Endothelial cell of umbilical vein (primary cell): Measurements from ENCODE around the gene CYP3A4. TPM values are rescaled to one million over a fixed set of nuclear protein-coding genes. Genes with fewer than 3 reads are reported as not detected.

Experiments used
- BruUV-seq: library from RNA; stranded (reverse); fragments of 400-500 nt; replicated peaks from 2 replicates; lab custom pipeline; 2021; lab: Mats Ljungman, UMichigan
- CTCF ChIA-PET: fragments of 300-600, 350-600 bp; sonication (Branson Sonifier 250); formaldehyde crosslinking; loops from one replicate; lab custom pipeline; 2021; ENCODE audit warnings: antibody characterized with exemption, inconsistent platforms; lab: Charles Lee
- POLR2A ChIA-PET: fragments of 300-600, 350-600 bp; sonication (Branson Sonifier 250); formaldehyde crosslinking; loops from one replicate; lab custom pipeline; 2021; ENCODE audit warnings: antibody characterized with exemption, inconsistent platforms; lab: Charles Lee
- DNase-seq: peaks from one replicate; pipeline ENCODE4 v3.0.0-alpha.2; 2011; ENCODE audit warnings: low read depth, low spot score
- FAIRE-seq: peaks from 2 replicates; lab custom pipeline; 2011; peaks lifted over from hg19 to GRCh38; lab: Jason Lieb, UNC
- H2AFZ ChIP-seq: 2 replicates; pipeline ENCODE4 v1.6.0; 2012; ENCODE audit warnings: low read depth, low read length, control low read depth, inconsistent platforms
- H3K27ac ChIP-seq: 2 replicates; pipeline ENCODE4 v1.5.1; 2011; ENCODE audit warnings: low read depth, mild to moderate bottlenecking, control low read depth, low read length, moderate library complexity; ENCODE audit not compliant: insufficient read depth
- H3K27me3 ChIP-seq, 2 experiments: 2 replicates each; pipeline versions ENCODE4 v1.6.0 to v1.6.1; 2011; ENCODE audit warnings: low read length in 2 of 2, mixed read lengths in 1 of 2; ENCODE audit not compliant: control insufficient read depth in 2 of 2, insufficient read depth in 2 of 2
- H3K36me3 ChIP-seq, 2 experiments: 2 replicates in 1 of 2; 3 replicates in 1 of 2; pipeline ENCODE4 v1.5.1; 2011; ENCODE audit warnings: low read length in 2 of 2, mild to moderate bottlenecking in 1 of 2, moderate library complexity in 1 of 2; ENCODE audit not compliant: control insufficient read depth in 2 of 2, insufficient read depth in 2 of 2; ENCODE audit errors: extremely low read depth in 1 of 2
- H3K4me1 ChIP-seq: 3 replicates; pipeline ENCODE4 v1.5.1; 2011; ENCODE audit warnings: mild to moderate bottlenecking, low read length; ENCODE audit not compliant: control insufficient read depth, insufficient read depth; ENCODE audit errors: extremely low read depth
- H3K4me2 ChIP-seq: 2 replicates; pipeline ENCODE4 v1.6.1; 2011; ENCODE audit warnings: low read length, control low read depth, mixed read lengths; ENCODE audit not compliant: insufficient read depth
- H3K4me3 ChIP-seq, 3 experiments: fragments of 200-600 bp in 1 of 3; sonication (generic), shearing (Covaris generic) in 1 of 3; replicated peaks in 1 of 3; 2 replicates each; pipeline ENCODE4 v1.5.1; 2011 to 2016; ENCODE audit warnings: control low read depth in 3 of 3, low read length in 3 of 3, mild to moderate bottlenecking in 2 of 3, inconsistent platforms in 1 of 3, low read depth in 1 of 3, moderate library complexity in 1 of 3; ENCODE audit not compliant: insufficient read depth in 1 of 3
- H3K79me2 ChIP-seq: 2 replicates; pipeline ENCODE4 v1.6.0; 2012; ENCODE audit warnings: low read length, inconsistent platforms; ENCODE audit not compliant: control insufficient read depth, insufficient read depth
- H3K9ac ChIP-seq: replicated peaks from 2 replicates; pipeline ENCODE3; 2011; ENCODE audit warnings: low read length, control low read depth; ENCODE audit not compliant: insufficient read depth; ENCODE audit errors: extremely low read depth
- H3K9me1 ChIP-seq: replicated peaks from 3 replicates; pipeline ENCODE4 v1.6.0; 2011; ENCODE audit warnings: mild to moderate bottlenecking, low read length; ENCODE audit not compliant: control insufficient read depth, insufficient read depth; ENCODE audit errors: extremely low read depth
- H3K9me3 ChIP-seq: replicated peaks from 2 replicates; pipeline ENCODE4 v1.5.1; 2012; ENCODE audit warnings: low read length, inconsistent platforms; ENCODE audit not compliant: control insufficient read depth, insufficient read depth
- H4K20me1 ChIP-seq: replicated peaks from 2 replicates; pipeline ENCODE3; 2011; ENCODE audit warnings: mild to moderate bottlenecking, low read length; ENCODE audit not compliant: control insufficient read depth, insufficient read depth; ENCODE audit errors: extremely low read depth
- CTCF ChIP-seq, 2 donors: IDR thresholded peaks; 1 replicate in 1 of 2; 2 replicates in 1 of 2; pipeline ENCODE4 v1.5.1; 2011; ENCODE audit warnings: low read length in 2 of 2, mild to moderate bottlenecking in 2 of 2, moderate library complexity in 2 of 2, control low read depth in 1 of 2, inconsistent platforms in 1 of 2, low read depth in 1 of 2; ENCODE audit not compliant: insufficient read depth in 1 of 2; ENCODE audit errors: extremely low read depth in 1 of 2
- EZH2 ChIP-seq: IDR thresholded peaks from 2 replicates; pipeline ENCODE4 v1.6.1; 2012; ENCODE audit warnings: borderline replicate concordance, low read depth, mild to moderate bottlenecking, moderate library complexity, low read length, inconsistent platforms; ENCODE audit not compliant: severe bottlenecking
- FOS ChIP-seq: IDR thresholded peaks from 2 replicates; pipeline ENCODE4 v1.6.1; 2011; ENCODE audit warnings: mild to moderate bottlenecking, low read length, moderate library complexity, borderline replicate concordance; ENCODE audit not compliant: insufficient read depth
- GATA2 ChIP-seq: IDR thresholded peaks from 2 replicates; pipeline ENCODE4 v1.7.0; 2011; ENCODE audit warnings: low read depth, mild to moderate bottlenecking, moderate library complexity, mixed read lengths, low read length; ENCODE audit not compliant: insufficient read length, insufficient read depth
- JUN ChIP-seq: IDR thresholded peaks from 2 replicates; pipeline ENCODE4 v1.6.1; 2011; ENCODE audit warnings: borderline replicate concordance, low read depth; ENCODE audit not compliant: insufficient read length, insufficient read depth
- MAX ChIP-seq: IDR thresholded peaks from 2 replicates; pipeline ENCODE4 v1.6.1; 2011; ENCODE audit not compliant: insufficient read depth, insufficient read length
- MYC ChIP-seq: IDR thresholded peaks from one replicate; pipeline ENCODE4 v1.6.1; 2011; ENCODE audit warnings: mild to moderate bottlenecking, low read depth, low read length
- POLR2A ChIP-seq: IDR thresholded peaks from 2 replicates; pipeline ENCODE4 v1.6.1; 2012; ENCODE audit warnings: low read depth, mild to moderate bottlenecking, control low read depth, low read length
- dilution Hi-C: fragments of 300-500 bp; cut with MboI; formaldehyde crosslinking; loops from one replicate; pipeline ENCODE4 v1.15.0; 2019; ENCODE audit warnings: low sequenced_read_pairs; ENCODE audit not compliant: extremely low pct_ligation_motif_present
- intact Hi-C: fragments of 100-400 bp; cut with micrococcal nuclease; formaldehyde crosslinking; loops from one replicate; pipeline ENCODE4 v1.10.0; 2022
- polyA plus RNA-seq, 4 experiments: library from polyadenylated mRNA; depleted of rRNA in 3 of 4; stranded (reverse) in 3 of 4; unstranded in 1 of 4; fragments of >200 nt; gene quantifications; 2 replicates each; pipeline versions ENCODE4 v1.2.1 to v1.2.3, GENCODE V29; 2011 to 2012; ENCODE audit warnings: missing spikeins in 1 of 4
- total RNA-seq: library from RNA; stranded (reverse); gene quantifications from 2 replicates; pipeline ENCODE4 v1.2.3, GENCODE V29; 2021

CYP3A4 gene
- total and polyA plus RNA-seq, 2 donors (not counting 3 experiments of a cell fraction or from before 2014, with no cell fraction given): not detected

GRCh38 chr7:99730992-99731391 lies 53.0 kb downstream of the CYP3A4 start:
- intact Hi-C loops: no loop called here
- no TSS peak for BruUV-seq

More at GRCh38 chr7:99730992-99731391, 53.0 kb downstream of the CYP3A4 start:
- Histone ChIP-seq H3K27ac (no peak overlapping the region), H3K4me3 (no peak overlapping the region), H3K9me1 (no peaks in the 10 kb centered on the region), H4K20me1 (no peaks in the 10 kb centered on the region), H3K36me3 (no peaks in the 10 kb centered on the region), H3K27me3 (no peaks in the 10 kb centered on the region), H3K4me2 (no peak overlapping the region), H2AFZ (no peak overlapping the region), H3K9ac (no peak overlapping the region), H3K79me2 (no peaks in the 10 kb centered on the region), H3K9me3 (no peaks in the 10 kb centered on the region), H3K4me1 (no peaks in the 10 kb centered on the region)
- DNase-seq (no peak), FAIRE-seq (no peak)
- CTCF ChIA-PET: no interaction called here
- POLR2A ChIA-PET: no interaction called here
- no peak for TF ChIP-seq GATA2
- TF ChIP-seq CTCF (IDR thresholded peaks at IDR 0.05; ENCODE audit: extremely low read depth in 1 of 2, insufficient read depth in 1 of 2, low read depth in 1 of 2, low read length in 2 of 2): no peak
- no peak for TF ChIP-seq POLR2A
- TF ChIP-seq JUN: no peak
- no peak for TF ChIP-seq FOS
- no peak for TF ChIP-seq MYC
- TF ChIP-seq MAX: no peak
- no peak for TF ChIP-seq EZH2
- dilution Hi-C loops: no loop called here
